HCT116 (cell line): ENCODE data around the gene ALDH1L1. TPM values are rescaled to one million over a fixed set of nuclear protein-coding genes. Genes with fewer than 3 reads are reported as not detected.

Experiments used
- ATAC-seq: fragments of 200-7000 bp; cut with Tn5 transposase; 2 replicates; pipeline ENCODE4 v1.9.1; 2020; ENCODE audit warnings: mild to moderate bottlenecking, moderate library complexity
- BruUV-seq: library from RNA; stranded (reverse); fragments of 400-500 nt; replicated peaks from 2 replicates; lab custom pipeline; 2021; lab: Mats Ljungman, UMichigan
- CTCF ChIA-PET: fragments of 300-600 bp; sonication (Branson Sonifier 250); formaldehyde crosslinking; loops from one replicate; lab custom pipeline; 2021; ENCODE audit warnings: antibody characterized with exemption; lab: Charles Lee
- POLR2A ChIA-PET: fragments of 300-600, 350-600 bp; sonication (Branson Sonifier 250); formaldehyde crosslinking; loops from one replicate; lab custom pipeline; 2021; ENCODE audit warnings: antibody characterized with exemption; lab: Charles Lee
- RAD21 ChIA-PET, 2 experiments: fragments of 300-600 bp; sonication (Branson Sonifier 250); formaldehyde crosslinking; loops; one replicate each; lab custom pipeline; 2023; ENCODE audit warnings: low total read pairs in 2 of 2; ENCODE audit not compliant: uncharacterized antibody in 2 of 2, unreplicated experiment in 2 of 2, low non-redundant PET in 1 of 2; lab: Charles Lee
- DNase-seq: peaks from one replicate; pipeline ENCODE4 v3.0.0-alpha.2; 2010; ENCODE audit warnings: low read depth, low spot score
- H2AFZ ChIP-seq: fragments of 200-600 bp; shearing (Covaris generic), sonication (generic); 2 replicates; pipeline ENCODE4 v1.6.1; 2017; ENCODE audit warnings: low read depth, mixed run types, mixed read lengths, antibody characterized with exemption, low read length; ENCODE audit not compliant: poor library complexity, severe bottlenecking
- H3K27ac ChIP-seq: 2 replicates; pipeline ENCODE4 v1.5.1; 2012; ENCODE audit warnings: low read depth, low read length
- H3K27me3 ChIP-seq: fragments of 200-600 bp; sonication (generic); 2 replicates; pipeline ENCODE4 v1.6.1; 2016; ENCODE audit warnings: mixed run types, low read length, mixed read lengths; ENCODE audit not compliant: insufficient read depth
- H3K36me3 ChIP-seq, 2 experiments: fragments of 200-500 bp in 1 of 2; fragments of 200-600 bp in 1 of 2; sonication (Bioruptor generic) in 1 of 2; sonication (generic) in 1 of 2; 2 replicates each; pipeline versions ENCODE4 v1.5.1 to v1.6.1; 2014 to 2016; ENCODE audit warnings: low read length in 2 of 2, inconsistent platforms in 1 of 2, mixed read lengths in 1 of 2, mixed run types in 1 of 2; ENCODE audit not compliant: insufficient read depth in 2 of 2, control insufficient read depth in 1 of 2
- H3K4me1 ChIP-seq, 2 experiments: fragments of 200-600 bp in 1 of 2; sonication (generic) in 1 of 2; 2 replicates each; pipeline versions ENCODE4 v1.5.1 to v1.6.1; 2012 to 2017; ENCODE audit warnings: low read length in 2 of 2, inconsistent platforms in 1 of 2, mild to moderate bottlenecking in 1 of 2, mixed read lengths in 1 of 2, mixed run types in 1 of 2, moderate library complexity in 1 of 2; ENCODE audit not compliant: insufficient read depth in 2 of 2, control insufficient read depth in 1 of 2
- H3K4me2 ChIP-seq: fragments of 200-600 bp; sonication (generic); 2 replicates; pipeline ENCODE4 v1.6.1; 2017; ENCODE audit warnings: mixed run types, low read length, mixed read lengths
- H3K4me3 ChIP-seq, 2 experiments: fragments of 200-600 bp in 1 of 2; sonication (generic) in 1 of 2; replicated peaks in 1 of 2; 2 replicates each; pipeline ENCODE4 v1.5.1; 2011 to 2016; ENCODE audit warnings: low read length in 2 of 2, control low read depth in 1 of 2, low read depth in 1 of 2, mild to moderate bottlenecking in 1 of 2, mixed read lengths in 1 of 2, mixed run types in 1 of 2
- H3K79me2 ChIP-seq: fragments of 200-600 bp; sonication (generic); 2 replicates; pipeline ENCODE4 v1.6.1; 2017; ENCODE audit warnings: mild to moderate bottlenecking, mixed run types, low read length, moderate library complexity, mixed read lengths; ENCODE audit not compliant: insufficient read depth
- H3K9ac ChIP-seq: fragments of 200-600 bp; sonication (generic); 2 replicates; pipeline ENCODE4 v1.6.1; 2016; ENCODE audit warnings: low read length, mixed read lengths
- H3K9me2 ChIP-seq: fragments of 200-600 bp; sonication (generic), shearing (Covaris generic); 2 replicates; pipeline ENCODE4 v1.6.1; 2017; ENCODE audit warnings: mixed run types, mild to moderate bottlenecking, moderate library complexity; ENCODE audit not compliant: insufficient read depth
- H3K9me3 ChIP-seq, 2 experiments: fragments of 200-500 bp in 1 of 2; fragments of 200-600 bp in 1 of 2; sonication (Bioruptor generic) in 1 of 2; sonication (generic) in 1 of 2; 2 replicates each; pipeline ENCODE4 v1.6.1; 2014 to 2017; ENCODE audit warnings: low read length in 2 of 2, mixed read lengths in 2 of 2, inconsistent platforms in 1 of 2, low read depth in 1 of 2, mild to moderate bottlenecking in 1 of 2, mixed run types in 1 of 2, moderate library complexity in 1 of 2; ENCODE audit not compliant: control insufficient read depth in 1 of 2, insufficient read depth in 1 of 2
- H4K20me1 ChIP-seq: fragments of 200-600 bp; sonication (generic), shearing (Covaris generic); 2 replicates; pipeline ENCODE4 v1.6.1; 2017; ENCODE audit warnings: mixed run types, mild to moderate bottlenecking, moderate library complexity; ENCODE audit not compliant: insufficient read depth
- ATF3 ChIP-seq: IDR thresholded peaks from 2 replicates; pipeline ENCODE4 v1.6.1; 2012
- CBX3 ChIP-seq: IDR thresholded peaks from 2 replicates; pipeline ENCODE4 v1.6.1; 2012; ENCODE audit warnings: low read depth
- EZH2phosphoT487 ChIP-seq: fragments of 200-600 bp; IDR thresholded peaks from 2 replicates; pipeline ENCODE4 v1.6.1; 2018; ENCODE audit warnings: antibody characterized with exemption, borderline replicate concordance
- POLR2A ChIP-seq: IDR thresholded peaks from 2 replicates; pipeline ENCODE4 v1.7.0; 2011; ENCODE audit warnings: borderline replicate concordance; ENCODE audit not compliant: insufficient read depth, insufficient read length; ENCODE audit errors: extremely low read depth
- POLR2AphosphoS5 ChIP-seq: IDR thresholded peaks from 2 replicates; pipeline ENCODE4 v1.6.1; 2011; ENCODE audit warnings: mild to moderate bottlenecking, low read depth, low read length, moderate library complexity
- SIN3A ChIP-seq: IDR thresholded peaks from 2 replicates; pipeline ENCODE4 v1.6.1; 2012; ENCODE audit warnings: low read depth
- ZBTB33 ChIP-seq: IDR thresholded peaks from 2 replicates; pipeline ENCODE4 v1.6.1; 2011; ENCODE audit warnings: mild to moderate bottlenecking, low read length, moderate library complexity; ENCODE audit not compliant: insufficient replicate concordance; ENCODE audit errors: extremely low read depth
- intact Hi-C: fragments of 100-400 bp; cut with micrococcal nuclease; formaldehyde crosslinking; loops from 2 replicates; pipeline ENCODE4 v1.10.0; 2022
- total RNA-seq: library from RNA; stranded (reverse); gene quantifications from one replicate; pipeline ENCODE4 v1.2.1, GENCODE V29; 2021; ENCODE audit not compliant: unreplicated experiment

Gene ALDH1L1
- total RNA-seq, 1 experiment from 2014 or later, result 0.81 TPM

GRCh38 chr3:126167566-126167965, 12.8 kb downstream of the ALDH1L1 start:
- Histone ChIP-seq H2AFZ (no peak overlapping the region), H4K20me1 (no peaks in the 10 kb centered on the region), H3K4me3 (no peak overlapping the region), H3K36me3 (no peaks in the 10 kb centered on the region), H3K9me3 (no peaks in the 10 kb centered on the region), H3K27me3 (no peaks in the 10 kb centered on the region), H3K9ac (no peak overlapping the region), H3K4me1 (no peaks in the 10 kb centered on the region), H3K9me2 (no peaks in the 10 kb centered on the region), H3K4me2 (no peak overlapping the region), H3K79me2 (no peaks in the 10 kb centered on the region), H3K27ac (no peak overlapping the region)
- TF ChIP-seq POLR2AphosphoS5 (no peak), ZBTB33 (no peak), SIN3A (no peak), POLR2A (no peak), EZH2phosphoT487 (no peak), CBX3 (no peak)
- intact Hi-C loops, result no loop called here
- POLR2A ChIA-PET, result no interaction called here
- RAD21 ChIA-PET, result no interaction called here
- no peak for DNase-seq
- no peak for ATAC-seq
- CTCF ChIA-PET, result no interaction called here
- BruUV-seq, result no TSS peak

- no TSS peak for BruUV-seq
- ChIA-PET RAD21 (no interaction called here), CTCF (no interaction called here), POLR2A (no interaction called here)
- Histone ChIP-seq H4K20me1 (no peaks in the 10 kb centered on the region), H3K9me3 (no peaks in the 10 kb centered on the region), H3K36me3 (no peaks in the 10 kb centered on the region), H3K4me3 (no peak overlapping the region), H3K9me2 (no peaks in the 10 kb centered on the region), H3K27ac (no peak overlapping the region), H3K4me2 (no peak overlapping the region), H2AFZ (no peak overlapping the region), H3K79me2 (no peaks in the 10 kb centered on the region), H3K4me1 (no peaks in the 10 kb centered on the region), H3K27me3 (no peaks in the 10 kb centered on the region), H3K9ac (no peak overlapping the region)
- TF ChIP-seq ATF3, result no peak
- ATAC-seq (no peak), DNase-seq (no peak)
- intact Hi-C loops, result no loop called here
Measured at GRCh38 chr3:126166009-126166408, 14.4 kb downstream of the ALDH1L1 start.
